Breast epithelium (tissue), 4 donors: ENCODE results near the gene NCR3LG1. TPM values are rescaled to one million over a fixed set of nuclear protein-coding genes. Genes with fewer than 3 reads are reported as not detected.

Source experiments
- DNase-seq, 2 donors: peaks; one replicate each; pipeline ENCODE4 v3.0.0-alpha.2; 2019; ENCODE audit warnings: low spot score in 2 of 2
- H3K27ac ChIP-seq, 2 donors: fragments of 200-600 bp; sonication (generic) in 1 of 2; one replicate each; pipeline ENCODE4 v1.5.1; 2016 to 2019; ENCODE audit warnings: mild to moderate bottlenecking in 1 of 2
- H3K27me3 ChIP-seq, 2 donors: fragments of 200-600 bp; sonication (generic) in 1 of 2; one replicate each; pipeline versions ENCODE4 v1.5.1 to v1.6.0; 2017 to 2019; ENCODE audit warnings: control low read depth in 1 of 2, mild to moderate bottlenecking in 1 of 2
- H3K36me3 ChIP-seq: fragments of 200-600 bp; one replicate; pipeline ENCODE4 v1.5.1; 2019
- H3K4me1 ChIP-seq, 2 donors: fragments of 200-600 bp; sonication (generic); one replicate each; pipeline ENCODE4 v1.5.1; 2016 to 2019; ENCODE audit warnings: control low read depth in 1 of 2
- H3K4me3 ChIP-seq, 3 donors: fragments of 200-600 bp; sonication (generic); 1 replicate in 2 of 3; 2 replicates in 1 of 3; pipeline ENCODE4 v1.5.1; 2016 to 2019; ENCODE audit warnings: mild to moderate bottlenecking in 3 of 3, moderate library complexity in 2 of 3
- H3K9me3 ChIP-seq, 2 donors: fragments of 200-600 bp; sonication (generic) in 1 of 2; one replicate each; pipeline ENCODE4 v1.5.1; 2016 to 2019; ENCODE audit warnings: control low read depth in 1 of 2
- CTCF ChIP-seq, 3 donors: fragments of 450-650 bp; IDR thresholded peaks; one replicate each; pipeline ENCODE4 v1.5.1; 2016 to 2017; ENCODE audit warnings: antibody characterized with exemption in 3 of 3, mild to moderate bottlenecking in 3 of 3, moderate library complexity in 3 of 3
- POLR2A ChIP-seq: fragments of 450-650 bp; IDR thresholded peaks from one replicate; pipeline ENCODE4 v1.6.1; 2016; ENCODE audit warnings: antibody characterized with exemption, mild to moderate bottlenecking, moderate library complexity
- POLR2AphosphoS5 ChIP-seq, 3 donors: sonication (generic); formaldehyde crosslinking; IDR thresholded peaks; one replicate each; pipeline ENCODE4 v1.6.1; 2017; ENCODE audit warnings: antibody characterized with exemption in 3 of 3
- intact Hi-C: fragments of 100-400 bp; cut with DNase I; formaldehyde crosslinking; loops from one replicate; pipeline ENCODE4 v1.15.1; 2023; ENCODE audit warnings: low total_unique reads
- total RNA-seq, 3 donors: library from RNA; depleted of rRNA; stranded (reverse); fragments of >200 nt; gene quantifications; one replicate each; pipeline ENCODE4 v1.1.0, GENCODE V29; 2016

The NCR3LG1 gene
- total RNA-seq, 3 donors from 2014 or later = 2.9 to 5.0 (median 4.3) TPM

GRCh38 chr11:17410606-17411379 is 59.2 kb downstream of the NCR3LG1 start:
- intact Hi-C loops = no loop called here
- DNase-seq = no peak

GRCh38 chr11:17411418-17411817 is 59.8 kb downstream of the NCR3LG1 start:
- Histone ChIP-seq H3K4me3 (no peak overlapping the region), H3K9me3 (no peaks in the 10 kb centered on the region), H3K27me3 (no peaks in the 10 kb centered on the region), H3K27ac (peak overlapping the region in 1 of 2 donors; percentile 53), H3K4me1 (peaks cover 0 to under 1% of the 10 kb centered on the region in 2 donors), H3K36me3 (no peaks in the 10 kb centered on the region)
- intact Hi-C loops = no loop called here
- DNase-seq = no peak
- TF ChIP-seq CTCF (IDR thresholded peaks at IDR 0.05) (no peak), POLR2A (no peak), POLR2AphosphoS5 (IDR thresholded peaks at IDR 0.05) (no peak)

More at GRCh38 chr11:17410606-17411379, 59.2 kb downstream of the NCR3LG1 start:
- no peak for TF ChIP-seq CTCF (IDR thresholded peaks at IDR 0.05)
- peak in 1 of 3 donors; percentile 23 for TF ChIP-seq POLR2AphosphoS5 (IDR thresholded peaks at IDR 0.05)
- Histone ChIP-seq H3K4me1 (peaks cover 0 to 7% of the 10 kb centered on the region in 2 donors), H3K36me3 (no peaks in the 10 kb centered on the region), H3K9me3 (no peaks in the 10 kb centered on the region), H3K27ac (peak overlapping the region in 1 of 2 donors; percentile 53), H3K4me3 (no peak overlapping the region), H3K27me3 (no peaks in the 10 kb centered on the region)

GRCh38 chr11:17412488-17413180 is 61.0 kb downstream of the NCR3LG1 start:
- Histone ChIP-seq H3K4me3 (no peak overlapping the region), H3K27ac (peak overlapping the region in 1 of 2 donors; percentile 8), H3K36me3 (no peaks in the 10 kb centered on the region), H3K4me1 (no peaks in the 10 kb centered on the region), H3K27me3 (no peaks in the 10 kb centered on the region), H3K9me3 (no peaks in the 10 kb centered on the region)
- no peak for DNase-seq
- TF ChIP-seq CTCF (IDR thresholded peaks at IDR 0.05) (no peak), POLR2AphosphoS5 (IDR thresholded peaks at IDR 0.05) (no peak), POLR2A (no peak)
- intact Hi-C loops = no loop called here

DNA sequence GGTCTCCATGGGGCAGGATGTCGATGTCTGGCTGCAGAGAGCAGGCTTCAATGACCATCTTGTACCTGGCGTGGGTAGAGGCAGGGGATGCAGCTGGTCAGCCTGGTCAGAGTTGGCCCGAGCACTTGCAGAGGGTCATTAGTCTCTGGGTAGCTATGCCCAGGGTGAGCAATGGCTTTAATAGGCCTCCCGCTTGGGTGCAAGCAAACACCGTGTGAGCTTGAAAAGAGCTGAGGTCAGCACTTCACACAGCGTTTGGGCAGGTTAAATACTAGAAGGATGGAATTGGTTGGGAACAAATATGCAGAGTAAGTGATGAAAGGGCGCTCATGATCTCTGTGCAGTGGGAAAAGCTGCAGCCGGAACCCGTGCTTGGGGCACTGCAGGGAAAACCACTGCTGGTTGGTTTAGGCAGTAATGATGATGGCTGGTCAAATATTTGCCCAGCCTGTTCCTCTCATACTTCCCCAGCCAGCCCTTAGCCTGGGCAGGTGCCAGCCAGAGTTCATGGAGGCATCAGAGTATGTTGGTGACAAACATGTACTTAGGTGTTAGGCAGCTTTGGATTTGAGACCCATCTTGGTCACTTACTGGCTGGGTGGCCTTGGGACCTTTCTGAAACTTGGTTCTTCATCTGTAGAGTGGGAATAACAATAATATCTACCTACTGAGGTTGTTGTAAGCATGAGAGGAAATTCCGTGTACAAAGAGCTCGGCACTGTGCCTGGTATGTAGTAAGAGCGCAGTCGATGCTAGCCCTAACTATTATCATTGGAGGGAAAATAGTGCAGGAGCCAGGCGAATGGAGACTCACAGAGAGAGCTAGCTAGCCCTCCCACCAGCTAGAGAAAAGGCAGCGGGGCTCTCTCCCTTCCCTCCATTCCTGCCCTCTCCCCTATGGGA is 62.1 kb downstream of the NCR3LG1 start:
- no peaks in the 10 kb centered on the region for H3K36me3 ChIP-seq
- peaks cover 0 to 6% of the 10 kb centered on the region in 2 donors for H3K27me3 ChIP-seq
- DNase-seq = peak; percentile 56 to 88
- no peaks in the 10 kb centered on the region for H3K9me3 ChIP-seq
- TF ChIP-seq POLR2A (no peak), CTCF (IDR thresholded peaks at IDR 0.05) (no peak), POLR2AphosphoS5 (IDR thresholded peaks at IDR 0.05) (no peak)
- no peak overlapping the region for H3K4me3 ChIP-seq
- intact Hi-C loops = no loop called here
- no peaks in the 10 kb centered on the region for H3K4me1 ChIP-seq
- H3K27ac ChIP-seq = peak overlapping the region in 1 of 2 donors; percentile 39
